Astrocyte (in vitro differentiated cells and primary cell): Measurements from ENCODE around the gene TENM4. TPM values are rescaled to one million over a fixed set of nuclear protein-coding genes. Genes with fewer than 3 reads are reported as not detected.

Experiments
- DNase-seq: peaks from one replicate; pipeline ENCODE4 v3.0.0-alpha.2; 2010; ENCODE audit warnings: low read depth
- FAIRE-seq: peaks from 2 replicates; lab custom pipeline; 2011; peaks lifted over from hg19 to GRCh38; lab: Jason Lieb, UNC
- H2AFZ ChIP-seq: 2 replicates; pipeline ENCODE4 v1.6.0; 2012; ENCODE audit warnings: low read depth, low read length, inconsistent platforms
- H3K27ac ChIP-seq: 2 replicates; pipeline ENCODE4 v1.5.1; 2011; ENCODE audit warnings: low read depth, low read length, inconsistent platforms
- H3K27me3 ChIP-seq: 2 replicates; pipeline ENCODE4 v1.6.0; 2011; ENCODE audit warnings: low read length, inconsistent platforms; ENCODE audit not compliant: insufficient read depth
- H3K36me3 ChIP-seq: 2 replicates; pipeline ENCODE4 v1.5.1; 2011; ENCODE audit warnings: low read length, inconsistent platforms; ENCODE audit not compliant: insufficient read depth
- H3K4me1 ChIP-seq: 2 replicates; pipeline ENCODE4 v1.5.1; 2011; ENCODE audit warnings: low read length, inconsistent platforms; ENCODE audit not compliant: insufficient read depth
- H3K4me2 ChIP-seq: 2 replicates; pipeline ENCODE4 v1.6.0; 2012; ENCODE audit warnings: low read length, inconsistent platforms
- H3K4me3 ChIP-seq: 2 replicates; pipeline ENCODE4 v1.5.1; 2011; ENCODE audit warnings: low read depth, mild to moderate bottlenecking, low read length, inconsistent platforms; ENCODE audit not compliant: insufficient read depth
- H3K79me2 ChIP-seq: 2 replicates; pipeline ENCODE4 v1.6.0; 2012; ENCODE audit warnings: mild to moderate bottlenecking, low read length, inconsistent platforms; ENCODE audit not compliant: insufficient read depth
- H3K9ac ChIP-seq: 2 replicates; pipeline ENCODE4 v1.6.0; 2012; ENCODE audit warnings: mild to moderate bottlenecking, low read length, inconsistent platforms
- H3K9me3 ChIP-seq: 2 replicates; pipeline ENCODE4 v1.5.1; 2012; ENCODE audit warnings: low read depth, mild to moderate bottlenecking, low read length, inconsistent platforms; ENCODE audit not compliant: insufficient read depth
- H4K20me1 ChIP-seq: 2 replicates; pipeline ENCODE4 v1.6.0; 2012; ENCODE audit warnings: low read length, inconsistent platforms; ENCODE audit not compliant: insufficient read depth
- H3K27ac Mint-ChIP-seq: one replicate; pipeline ENCODE4 v1.8.0; 2021; ENCODE audit warnings: mild to moderate bottlenecking, mixed read lengths; ENCODE audit not compliant: unreplicated experiment
- H3K27me3 Mint-ChIP-seq: one replicate; pipeline ENCODE4 v1.8.0; 2021; ENCODE audit warnings: low read depth, mixed read lengths; ENCODE audit not compliant: unreplicated experiment
- H3K36me3 Mint-ChIP-seq: one replicate; pipeline ENCODE4 v1.8.0; 2021; ENCODE audit warnings: low read depth, mixed read lengths; ENCODE audit not compliant: unreplicated experiment
- H3K4me1 Mint-ChIP-seq: one replicate; pipeline ENCODE4 v1.8.0; 2021; ENCODE audit warnings: low read depth, mixed read lengths; ENCODE audit not compliant: unreplicated experiment
- H3K4me3 Mint-ChIP-seq: one replicate; pipeline ENCODE4 v1.8.0; 2021; ENCODE audit warnings: mild to moderate bottlenecking, moderate library complexity, mixed read lengths; ENCODE audit not compliant: unreplicated experiment
- H3K9me3 Mint-ChIP-seq: one replicate; pipeline ENCODE4 v1.8.0; 2021; ENCODE audit warnings: mild to moderate bottlenecking, mixed read lengths; ENCODE audit not compliant: unreplicated experiment
- EZH2 ChIP-seq: IDR thresholded peaks from 2 replicates; pipeline ENCODE4 v1.6.1; 2012; ENCODE audit warnings: mild to moderate bottlenecking, low read length, inconsistent platforms; ENCODE audit not compliant: insufficient read depth
- total RNA-seq: library from RNA; stranded (reverse); gene quantifications from 2 replicates; pipeline ENCODE4 v1.2.1, GENCODE V29; 2021
- TF ChIP-seq, protein P1 (sequence below): IDR thresholded peaks from 2 replicates; pipeline ENCODE4 v1.5.1; 2011; ENCODE audit warnings: low read depth, mild to moderate bottlenecking, inconsistent platforms, low read length, moderate library complexity; ENCODE audit not compliant: insufficient read depth

Gene TENM4
- total RNA-seq, 1 donor from 2014 or later = 7.5 TPM

DNA sequence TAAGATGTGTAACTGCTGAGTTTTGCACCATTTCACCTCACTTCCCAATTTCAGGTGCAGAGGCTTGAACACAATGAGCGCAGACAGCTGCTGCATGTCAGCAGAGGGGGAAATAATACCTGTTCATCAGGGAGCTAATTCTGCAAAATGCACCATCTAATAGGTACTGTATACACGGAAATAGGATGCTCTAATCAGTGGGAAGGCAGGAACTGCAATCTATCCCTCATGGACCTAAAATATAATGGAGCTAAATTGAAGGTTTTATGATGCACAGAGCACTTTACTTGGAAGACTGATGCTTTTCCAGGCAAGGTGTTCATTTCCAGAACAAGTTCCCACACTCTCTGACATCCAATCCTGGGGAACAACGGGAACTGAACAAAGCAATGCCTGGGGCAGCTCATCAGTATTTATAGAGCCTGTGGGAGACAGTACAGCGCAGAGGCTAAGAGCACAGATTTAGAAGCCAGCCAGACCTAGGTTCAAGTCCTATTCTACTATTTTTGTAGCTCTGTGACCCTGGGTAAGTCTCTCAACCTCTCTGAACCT, 78.5 kb downstream of the TENM4 start:
- no peak overlapping the region for H2AFZ ChIP-seq
- no peak overlapping the region for H3K27ac ChIP-seq
- peaks cover 5% of the 10 kb centered on the region for H4K20me1 ChIP-seq
- H3K4me3 ChIP-seq = no peak overlapping the region
- FAIRE-seq (no peak), DNase-seq (no peak)
- no peaks in the 10 kb centered on the region for H3K79me2 ChIP-seq
- no peak for TF ChIP-seq EZH2
- TF ChIP-seq, protein P1, sequence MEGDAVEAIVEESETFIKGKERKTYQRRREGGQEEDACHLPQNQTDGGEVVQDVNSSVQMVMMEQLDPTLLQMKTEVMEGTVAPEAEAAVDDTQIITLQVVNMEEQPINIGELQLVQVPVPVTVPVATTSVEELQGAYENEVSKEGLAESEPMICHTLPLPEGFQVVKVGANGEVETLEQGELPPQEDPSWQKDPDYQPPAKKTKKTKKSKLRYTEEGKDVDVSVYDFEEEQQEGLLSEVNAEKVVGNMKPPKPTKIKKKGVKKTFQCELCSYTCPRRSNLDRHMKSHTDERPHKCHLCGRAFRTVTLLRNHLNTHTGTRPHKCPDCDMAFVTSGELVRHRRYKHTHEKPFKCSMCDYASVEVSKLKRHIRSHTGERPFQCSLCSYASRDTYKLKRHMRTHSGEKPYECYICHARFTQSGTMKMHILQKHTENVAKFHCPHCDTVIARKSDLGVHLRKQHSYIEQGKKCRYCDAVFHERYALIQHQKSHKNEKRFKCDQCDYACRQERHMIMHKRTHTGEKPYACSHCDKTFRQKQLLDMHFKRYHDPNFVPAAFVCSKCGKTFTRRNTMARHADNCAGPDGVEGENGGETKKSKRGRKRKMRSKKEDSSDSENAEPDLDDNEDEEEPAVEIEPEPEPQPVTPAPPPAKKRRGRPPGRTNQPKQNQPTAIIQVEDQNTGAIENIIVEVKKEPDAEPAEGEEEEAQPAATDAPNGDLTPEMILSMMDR = no peak
- H3K4me3 Mint-ChIP-seq = no peak overlapping the region
- H3K27ac Mint-ChIP-seq = no peak overlapping the region
- H3K4me1 ChIP-seq = no peaks in the 10 kb centered on the region
- H3K9me3 ChIP-seq = no peaks in the 10 kb centered on the region
- H3K27me3 ChIP-seq = no peaks in the 10 kb centered on the region
- no peaks in the 10 kb centered on the region for H3K36me3 ChIP-seq
- no peaks in the 10 kb centered on the region for H3K36me3 Mint-ChIP-seq
- no peaks in the 10 kb centered on the region for H3K9me3 Mint-ChIP-seq
- peaks cover 2% of the 10 kb centered on the region for H3K4me1 Mint-ChIP-seq
- H3K27me3 Mint-ChIP-seq = peaks cover 9% of the 10 kb centered on the region
- H3K4me2 ChIP-seq = no peak overlapping the region
- no peak overlapping the region for H3K9ac ChIP-seq

DNA sequence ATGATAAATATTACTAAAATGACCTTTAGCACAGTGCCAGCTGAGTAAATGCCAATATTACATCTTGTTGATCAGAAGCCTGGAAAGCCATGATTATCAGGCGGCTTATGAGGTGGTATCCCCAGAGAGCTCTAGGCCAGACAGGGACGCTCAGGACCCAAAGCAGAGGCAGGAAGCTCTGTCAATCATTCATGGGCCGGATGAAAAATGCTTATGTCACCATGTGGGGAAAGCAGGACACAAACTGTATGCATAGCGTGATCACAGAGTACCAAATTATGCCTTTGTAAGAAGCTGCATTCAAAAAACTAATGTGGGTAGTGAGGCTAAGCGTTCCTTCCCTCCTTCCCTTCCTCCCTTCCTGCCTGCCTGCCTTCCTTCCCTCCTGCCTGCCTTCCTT, 82.6 kb downstream of the TENM4 start:
- H3K9me3 Mint-ChIP-seq = no peaks in the 10 kb centered on the region
- DNase-seq (no peak), FAIRE-seq (no peak)
- Histone ChIP-seq H3K27me3 (no peaks in the 10 kb centered on the region), H3K4me1 (no peaks in the 10 kb centered on the region), H3K36me3 (no peaks in the 10 kb centered on the region), H3K4me3 (no peak overlapping the region), H4K20me1 (peaks cover 3% of the 10 kb centered on the region), H3K4me2 (no peak overlapping the region), H3K27ac (no peak overlapping the region), H3K9me3 (no peaks in the 10 kb centered on the region), H3K9ac (no peak overlapping the region), H2AFZ (no peak overlapping the region), H3K79me2 (no peaks in the 10 kb centered on the region)
- H3K4me1 Mint-ChIP-seq = peaks cover 4% of the 10 kb centered on the region
- H3K27ac Mint-ChIP-seq = no peak overlapping the region
- H3K36me3 Mint-ChIP-seq = no peaks in the 10 kb centered on the region
- peaks cover 2% of the 10 kb centered on the region for H3K27me3 Mint-ChIP-seq
- no peak overlapping the region for H3K4me3 Mint-ChIP-seq
- no peak for TF ChIP-seq EZH2
- TF ChIP-seq, protein P1 = no peak

DNA sequence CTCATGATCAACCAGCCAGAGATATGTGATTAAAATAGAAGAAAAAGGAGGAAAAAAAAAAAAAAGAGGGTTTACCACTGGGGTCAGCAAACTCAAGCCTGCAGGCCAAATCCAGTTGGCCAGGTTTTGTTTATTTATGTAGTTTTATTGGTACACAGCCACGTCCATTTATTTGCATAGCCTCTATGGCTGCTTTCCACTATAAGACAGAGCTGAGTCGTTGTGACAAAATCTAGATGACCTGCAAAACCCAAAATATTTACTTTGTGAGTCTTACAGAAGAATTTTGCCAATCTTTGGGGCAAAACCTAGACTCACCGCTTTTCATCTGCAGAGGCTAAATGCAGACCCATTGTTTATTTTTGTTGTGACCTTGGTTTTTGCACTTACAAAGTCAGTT, 87.1 kb downstream of the TENM4 start:
- Histone ChIP-seq H4K20me1 (peaks cover 15% of the 10 kb centered on the region), H3K4me2 (no peak overlapping the region), H3K4me1 (no peaks in the 10 kb centered on the region), H3K27me3 (no peaks in the 10 kb centered on the region), H3K27ac (no peak overlapping the region), H3K4me3 (no peak overlapping the region), H2AFZ (no peak overlapping the region), H3K79me2 (no peaks in the 10 kb centered on the region), H3K36me3 (no peaks in the 10 kb centered on the region), H3K9ac (no peak overlapping the region), H3K9me3 (no peaks in the 10 kb centered on the region)
- no peak for DNase-seq
- Mint-ChIP-seq H3K27ac (no peak overlapping the region), H3K4me1 (peaks cover 8% of the 10 kb centered on the region), H3K9me3 (no peaks in the 10 kb centered on the region), H3K4me3 (no peak overlapping the region), H3K27me3 (peaks cover 7% of the 10 kb centered on the region), H3K36me3 (peaks cover 1% of the 10 kb centered on the region)
- no peak for FAIRE-seq
- TF ChIP-seq, protein P1 = no peak
- TF ChIP-seq EZH2 = no peak
